Activated T-cell treated with anti-CD3 and anti-CD28 coated beads for 48 hours (primary cell): Measurements from ENCODE around the gene FAM118A.

ENCODE experiments used
- DNase-seq: peaks from one replicate; pipeline ENCODE4 v3.0.0-alpha.2; 2020; ENCODE audit warnings: low read depth

The FAM118A gene

DNA sequence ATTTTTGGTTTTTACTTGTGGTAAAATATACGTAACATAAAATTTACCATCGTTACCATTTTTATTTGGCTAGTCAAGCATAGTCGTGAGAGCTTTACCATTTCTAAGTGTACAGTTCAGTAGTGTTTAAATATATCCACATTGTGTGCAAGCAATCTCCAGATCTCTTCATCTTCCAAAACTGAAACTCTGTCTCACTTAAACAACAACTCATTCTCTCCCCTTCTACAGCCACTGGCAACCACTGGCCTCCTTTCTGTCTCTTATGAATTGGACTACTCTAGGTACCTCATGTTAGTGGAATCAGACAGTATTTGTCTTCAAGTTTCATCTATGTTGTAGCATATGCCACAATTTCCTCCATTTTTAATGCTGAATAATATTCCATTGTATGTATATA is 66.3 kb downstream of the FAM118A start:
- DNase-seq: no peak

- DNase-seq: no peak
These were observed 67.0 kb downstream of the FAM118A start for GRCh38 chr22:45376703-45377102.

- DNase-seq: no peak
These were observed 71.6 kb downstream of the FAM118A start for GRCh38 chr22:45381348-45381747.

DNA sequence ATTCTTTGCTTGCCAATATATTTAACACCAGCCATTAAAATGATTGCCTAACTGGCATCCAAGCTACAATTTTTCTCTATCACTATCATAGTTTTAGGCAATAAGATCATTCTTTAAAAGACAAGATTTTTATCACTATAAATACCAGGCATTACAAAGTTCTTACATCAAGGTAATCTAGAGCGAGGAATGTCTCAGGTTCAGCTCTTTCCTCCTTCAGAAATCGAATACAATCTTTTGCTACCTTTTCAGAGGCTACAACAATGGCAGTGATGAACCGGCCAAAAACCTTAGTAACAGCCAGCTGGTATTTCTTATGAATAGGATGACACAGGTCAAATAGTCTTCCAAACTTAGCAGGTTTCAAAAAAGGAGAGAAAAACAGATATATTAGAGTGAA is 79.8 kb downstream of the FAM118A start:
- DNase-seq: no peak
